Epithelial cell of esophagus (primary cell): Measurements from ENCODE around the gene IGFL3.
"Not testable (repeated sequence)": the region's sequence is repeated elsewhere in the genome, so short reads cannot be mapped to it uniquely, and the experiment has no call there.

Experiments used
- DNase-seq: peaks from one replicate; pipeline ENCODE4 v3.0.0; 2010; ENCODE audit warnings: low read depth
- H3K4me3 ChIP-seq: 2 replicates; pipeline ENCODE4 v1.5.1; 2011; ENCODE audit warnings: mild to moderate bottlenecking, low read length, control low read depth
- TF ChIP-seq, protein P1 (sequence below): IDR thresholded peaks from 2 replicates; pipeline ENCODE4 v1.5.1; 2011; ENCODE audit warnings: low read depth, mild to moderate bottlenecking, low read length, control low read depth, inconsistent platforms; ENCODE audit not compliant: insufficient read depth; ENCODE audit errors: missing control alignments

IGFL3 gene

DNA sequence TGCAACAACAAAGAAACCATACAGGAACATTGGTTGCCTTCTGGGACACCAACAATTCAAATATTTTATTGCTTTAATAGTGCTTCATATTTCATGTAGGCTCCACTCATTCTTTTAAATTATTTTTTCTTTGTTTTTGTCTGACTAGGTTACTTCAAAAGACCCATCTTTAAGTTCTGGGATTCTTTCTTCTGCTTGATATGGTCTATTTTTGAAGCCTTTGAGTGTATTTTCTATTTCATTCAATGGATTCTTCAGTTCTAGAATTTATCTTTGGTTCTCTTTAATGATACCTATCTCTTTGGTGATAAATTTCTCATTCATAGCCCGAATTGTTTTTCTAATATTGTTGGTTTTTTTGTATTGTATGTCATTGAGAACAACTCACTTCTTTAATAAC, 38.6 kb downstream of the IGFL3 start:
- DNase-seq, result no peak
- TF ChIP-seq, protein P1, sequence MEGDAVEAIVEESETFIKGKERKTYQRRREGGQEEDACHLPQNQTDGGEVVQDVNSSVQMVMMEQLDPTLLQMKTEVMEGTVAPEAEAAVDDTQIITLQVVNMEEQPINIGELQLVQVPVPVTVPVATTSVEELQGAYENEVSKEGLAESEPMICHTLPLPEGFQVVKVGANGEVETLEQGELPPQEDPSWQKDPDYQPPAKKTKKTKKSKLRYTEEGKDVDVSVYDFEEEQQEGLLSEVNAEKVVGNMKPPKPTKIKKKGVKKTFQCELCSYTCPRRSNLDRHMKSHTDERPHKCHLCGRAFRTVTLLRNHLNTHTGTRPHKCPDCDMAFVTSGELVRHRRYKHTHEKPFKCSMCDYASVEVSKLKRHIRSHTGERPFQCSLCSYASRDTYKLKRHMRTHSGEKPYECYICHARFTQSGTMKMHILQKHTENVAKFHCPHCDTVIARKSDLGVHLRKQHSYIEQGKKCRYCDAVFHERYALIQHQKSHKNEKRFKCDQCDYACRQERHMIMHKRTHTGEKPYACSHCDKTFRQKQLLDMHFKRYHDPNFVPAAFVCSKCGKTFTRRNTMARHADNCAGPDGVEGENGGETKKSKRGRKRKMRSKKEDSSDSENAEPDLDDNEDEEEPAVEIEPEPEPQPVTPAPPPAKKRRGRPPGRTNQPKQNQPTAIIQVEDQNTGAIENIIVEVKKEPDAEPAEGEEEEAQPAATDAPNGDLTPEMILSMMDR, result no peak
- no peak overlapping the region for H3K4me3 ChIP-seq

DNA sequence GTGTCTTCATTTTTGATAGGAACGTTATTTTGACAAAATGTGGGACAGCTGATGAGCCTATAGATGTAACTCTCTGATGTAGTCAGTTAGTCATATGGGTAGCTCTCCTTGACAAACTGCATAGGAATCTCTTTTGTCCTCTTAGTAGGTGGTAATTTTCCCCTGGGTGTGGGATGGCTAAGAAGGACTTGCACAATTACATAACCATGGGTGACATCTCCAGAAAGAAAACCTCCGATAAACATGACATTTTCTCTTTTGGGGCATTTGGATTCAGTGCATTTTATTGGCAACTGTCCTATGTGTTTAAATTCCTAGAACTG, 41.8 kb downstream of the IGFL3 start:
- no peak overlapping the region for H3K4me3 ChIP-seq
- TF ChIP-seq, protein P1, result no peak
- DNase-seq, result peak; percentile 88

DNA sequence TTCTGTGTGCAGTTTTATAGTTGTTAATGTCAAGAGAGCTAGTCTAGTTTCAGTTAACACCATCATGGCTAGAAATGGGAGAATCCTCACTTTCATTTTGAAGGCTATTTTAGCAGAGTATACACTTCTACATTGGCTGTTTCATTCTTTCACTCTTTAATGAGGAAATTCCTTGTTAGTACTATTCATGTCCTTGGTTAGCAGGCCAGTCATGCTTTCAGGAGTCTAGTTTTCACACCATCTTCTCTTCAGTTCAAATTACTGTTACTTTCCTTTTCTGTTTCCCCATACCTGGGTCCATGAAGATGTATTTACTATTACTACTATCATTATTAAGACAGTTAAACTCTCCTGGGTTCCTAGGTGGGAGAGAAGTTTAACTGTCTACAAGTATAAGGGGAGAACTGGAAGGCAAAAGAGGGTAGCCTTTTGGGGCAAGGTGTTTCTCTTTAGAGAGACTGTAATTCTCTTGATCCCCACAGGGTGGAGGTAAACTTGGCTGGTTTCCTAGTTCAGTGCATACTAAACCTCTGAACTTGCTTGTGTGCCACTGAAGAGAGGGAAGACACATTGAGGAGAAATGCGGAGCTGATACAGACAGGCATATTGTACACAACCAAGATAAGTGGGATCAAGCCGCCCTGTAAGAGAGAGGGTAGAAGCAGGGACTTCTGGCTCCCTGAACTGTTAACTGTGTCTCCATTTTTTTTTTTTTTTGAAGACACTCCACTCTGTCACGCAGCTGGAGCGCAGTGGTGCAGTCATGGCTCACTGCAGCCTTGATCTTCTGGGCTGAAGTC, 42.4 kb downstream of the IGFL3 start:
- TF ChIP-seq, protein P1, result peak; percentile 81
- no peak overlapping the region for H3K4me3 ChIP-seq
- DNase-seq, result peak; percentile 70

DNA sequence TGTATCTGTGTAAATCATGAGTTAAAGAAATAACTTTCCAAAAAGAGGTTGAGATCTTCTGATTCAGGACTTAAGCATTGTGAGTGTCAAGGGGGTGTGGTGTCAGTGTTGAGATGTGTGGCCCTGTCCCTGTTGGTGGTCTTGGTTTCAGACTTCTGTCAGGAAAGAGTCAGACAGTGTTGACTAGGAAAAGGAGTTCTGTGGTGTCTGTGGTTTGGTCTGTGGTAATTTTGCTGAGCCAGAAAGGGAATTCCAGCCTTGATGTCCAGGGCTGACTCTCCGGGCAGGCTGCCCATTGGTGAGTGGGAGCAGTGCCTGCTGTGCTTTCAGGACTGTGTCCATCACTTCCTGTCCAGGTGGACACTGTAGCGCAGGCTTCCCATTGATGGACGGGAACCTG, 43.9 kb downstream of the IGFL3 start:
- TF ChIP-seq, protein P1, result no peak
- DNase-seq, result no peak

DNA sequence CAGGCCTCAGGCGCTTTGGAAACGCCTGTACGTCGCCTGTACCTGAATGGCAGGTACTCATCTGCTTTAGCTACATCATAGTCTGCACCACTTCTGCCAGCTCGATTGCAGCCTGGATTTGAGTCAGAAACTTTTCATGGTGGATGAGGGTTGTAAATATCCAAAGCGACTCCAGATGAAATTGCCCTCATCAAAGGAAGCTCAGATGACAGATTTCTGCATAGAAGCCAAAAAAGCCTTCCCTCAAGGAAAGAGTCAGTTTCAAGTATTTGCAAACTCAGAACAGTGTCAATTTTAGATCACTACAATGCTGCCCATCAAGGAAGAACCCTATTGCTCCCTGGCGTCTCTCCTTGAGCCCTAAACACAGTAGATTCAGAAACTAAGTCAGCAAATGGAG, 44.9 kb downstream of the IGFL3 start:
- TF ChIP-seq, protein P1, result no peak
- DNase-seq, result no peak
- H3K4me3 ChIP-seq, result no peak overlapping the region

More for the DNA sequence above, 43.9 kb downstream of the IGFL3 start:
- no peak overlapping the region for H3K4me3 ChIP-seq

DNA sequence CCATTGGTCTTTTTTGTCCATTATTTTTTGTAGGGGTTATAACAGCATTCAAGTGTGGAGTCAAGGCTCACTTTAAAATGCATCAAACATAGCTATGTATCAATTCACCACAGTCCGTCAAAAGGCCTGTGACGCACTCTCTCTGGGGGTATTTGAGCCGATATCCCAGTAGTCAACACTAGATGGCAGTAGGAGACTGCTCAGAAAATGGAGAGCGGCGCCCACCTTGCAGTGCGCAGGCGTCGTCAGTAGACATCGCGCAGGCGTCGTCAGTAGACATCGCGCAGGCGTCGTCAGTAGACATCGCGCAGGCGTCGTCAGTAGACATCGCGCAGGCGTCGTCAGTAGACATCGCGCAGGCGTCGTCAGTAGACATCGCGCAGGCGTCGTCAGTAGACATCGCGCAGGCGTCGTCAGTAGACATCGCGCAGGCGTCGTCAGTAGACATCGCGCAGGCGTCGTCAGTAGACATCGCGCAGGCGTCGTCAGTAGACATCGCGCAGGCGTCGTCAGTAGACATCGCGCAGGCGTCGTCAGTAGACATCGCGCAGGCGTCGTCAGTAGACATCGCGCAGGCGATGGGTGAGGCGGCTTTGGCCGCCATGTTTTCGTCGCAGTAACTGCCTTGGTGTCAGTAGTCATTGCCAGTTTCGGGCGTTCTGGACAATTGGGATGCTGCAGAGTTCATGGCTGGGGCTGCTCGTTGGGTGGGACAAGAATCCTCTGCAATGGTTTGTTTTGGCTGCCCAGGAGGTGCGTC, 45.7 kb downstream of the IGFL3 start:
- DNase-seq, result peak; percentile 79
- not testable (repeated sequence) for H3K4me3 ChIP-seq
- TF ChIP-seq, protein P1, result peak; percentile 59
